Breast epithelium (tissue), 3 donors: ENCODE data around the gene SPATA45.

Experiments used
- CTCF ChIP-seq, 3 donors: fragments of 450-650 bp; IDR thresholded peaks; one replicate each; pipeline ENCODE4 v1.5.1; 2016 to 2017; ENCODE audit warnings: antibody characterized with exemption in 3 of 3, mild to moderate bottlenecking in 3 of 3, moderate library complexity in 3 of 3
- POLR2A ChIP-seq: fragments of 450-650 bp; IDR thresholded peaks from one replicate; pipeline ENCODE4 v1.6.1; 2016; ENCODE audit warnings: antibody characterized with exemption, mild to moderate bottlenecking, moderate library complexity
- POLR2AphosphoS5 ChIP-seq, 3 donors: sonication (generic); formaldehyde crosslinking; IDR thresholded peaks; one replicate each; pipeline ENCODE4 v1.6.1; 2017; ENCODE audit warnings: antibody characterized with exemption in 3 of 3

GRCh38 chr1:212825798-212826452 is 21.5 kb downstream of the SPATA45 start:
- TF ChIP-seq CTCF (IDR thresholded peaks at IDR 0.05), result no peak
- TF ChIP-seq POLR2AphosphoS5 (IDR thresholded peaks at IDR 0.05), result no peak
- no peak for TF ChIP-seq POLR2A
